ENCODE measurements around the gene HOXA5.

- TF ChIP-seq CTCF (conservative IDR thresholded peaks at IDR 0.05; ENCODE audit: low read length) (no peak), EZH2phosphoT487 (IDR thresholded peaks at IDR 0.05; ENCODE audit: borderline replicate concordance, low read depth, low read length) (no peak)
Observed at GRCh38 chr7:27172315-27172774, 28.9 kb upstream of the HOXA5 start.

Data from OCI-LY7 (cell line).